MM.1S (cell line): ENCODE measurements around the gene FAM20C.

ENCODE experiments used
- EZH2phosphoT487 ChIP-seq: fragments of 300-600 bp; sonication (generic); IDR thresholded peaks from 2 replicates; pipeline ENCODE4 v1.6.1; 2018; ENCODE audit warnings: antibody characterized with exemption, low read length
- TF ChIP-seq, protein P1 (sequence below): fragments of 300-600 bp; sonication (generic); IDR thresholded peaks from 2 replicates; pipeline ENCODE4 v1.5.1; 2016; ENCODE audit warnings: antibody characterized with exemption, low read length, mixed read lengths

DNA sequence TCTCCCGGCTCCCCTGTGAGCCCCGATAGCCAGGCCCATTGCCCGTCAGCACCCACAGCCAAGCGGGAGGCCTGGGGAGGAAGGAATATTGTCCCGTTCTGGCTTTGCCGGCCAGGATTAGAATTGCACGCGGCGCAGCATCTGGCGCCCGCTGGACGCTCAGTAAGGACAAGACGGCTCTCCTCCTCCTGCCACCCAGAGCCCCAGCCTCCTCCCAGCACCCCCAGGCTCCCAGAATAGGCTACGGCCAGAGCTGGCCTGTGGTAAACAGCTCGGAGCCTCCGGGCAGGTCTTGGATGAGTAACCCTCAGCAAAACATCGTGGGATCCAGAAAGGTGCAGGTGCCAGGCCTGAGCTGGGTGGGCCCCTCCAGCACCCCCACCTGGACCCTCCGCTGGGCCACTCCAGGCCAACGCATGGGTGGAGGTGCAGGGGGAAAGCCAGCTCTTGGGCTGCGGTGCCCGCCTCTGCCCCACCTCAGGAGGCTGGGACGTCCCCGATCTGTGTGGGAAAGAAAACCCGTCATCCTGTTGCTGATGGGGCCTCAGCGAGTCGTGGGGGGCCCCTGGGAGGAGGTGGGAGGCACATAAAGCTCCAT lies 5.8 kb upstream of the FAM20C start:
- TF ChIP-seq, protein P1, sequence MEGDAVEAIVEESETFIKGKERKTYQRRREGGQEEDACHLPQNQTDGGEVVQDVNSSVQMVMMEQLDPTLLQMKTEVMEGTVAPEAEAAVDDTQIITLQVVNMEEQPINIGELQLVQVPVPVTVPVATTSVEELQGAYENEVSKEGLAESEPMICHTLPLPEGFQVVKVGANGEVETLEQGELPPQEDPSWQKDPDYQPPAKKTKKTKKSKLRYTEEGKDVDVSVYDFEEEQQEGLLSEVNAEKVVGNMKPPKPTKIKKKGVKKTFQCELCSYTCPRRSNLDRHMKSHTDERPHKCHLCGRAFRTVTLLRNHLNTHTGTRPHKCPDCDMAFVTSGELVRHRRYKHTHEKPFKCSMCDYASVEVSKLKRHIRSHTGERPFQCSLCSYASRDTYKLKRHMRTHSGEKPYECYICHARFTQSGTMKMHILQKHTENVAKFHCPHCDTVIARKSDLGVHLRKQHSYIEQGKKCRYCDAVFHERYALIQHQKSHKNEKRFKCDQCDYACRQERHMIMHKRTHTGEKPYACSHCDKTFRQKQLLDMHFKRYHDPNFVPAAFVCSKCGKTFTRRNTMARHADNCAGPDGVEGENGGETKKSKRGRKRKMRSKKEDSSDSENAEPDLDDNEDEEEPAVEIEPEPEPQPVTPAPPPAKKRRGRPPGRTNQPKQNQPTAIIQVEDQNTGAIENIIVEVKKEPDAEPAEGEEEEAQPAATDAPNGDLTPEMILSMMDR: no peak
- TF ChIP-seq EZH2phosphoT487: no peak
